ENCODE data around the gene AXL. TPM values are rescaled to one million over a fixed set of nuclear protein-coding genes. Genes with fewer than 3 reads are reported as not detected.
"Not testable (repeated sequence)": the region's sequence is repeated elsewhere in the genome, so short reads cannot be mapped to it uniquely, and the experiment has no call there.

Gene AXL
- total and polyA plus RNA-seq, 9 donors, result 18.1 to 67.7 (median 35.7) TPM

- peak in 3 of 5 donors; percentile 75 to 87 (median 82) for DNase-seq
- TF ChIP-seq EP300 (IDR thresholded peaks at IDR 0.05), result peak; percentile 21
- no peak for TF ChIP-seq CTCF (IDR thresholded peaks at IDR 0.05)
- TF ChIP-seq POLR2A (IDR thresholded peaks at IDR 0.05), result no peak
- no peaks in the 10 kb centered on the region for H3K27me3 ChIP-seq
- intact Hi-C loops (cut with DNase I), result no loop called here
- peak overlapping the region; percentile 65 to 84 for H3K27ac ChIP-seq
- no peaks in the 10 kb centered on the region for H3K36me3 ChIP-seq
- H3K4me1 ChIP-seq (ENCODE audit: insufficient read depth), result peaks cover 7% of the 10 kb centered on the region
- H3K9me3 ChIP-seq, result no peaks in the 10 kb centered on the region
- H3K4me3 ChIP-seq, result peak overlapping the region; percentile 42
- WGBS, 3 donors, result 46 to 47% (median 47%) methylated on average over 29 of the region's 29 CpGs
Observed at GRCh38 chr19:41225238-41226052, 6.4 kb downstream of the AXL start.

- H3K9me3 ChIP-seq, result no peaks in the 10 kb centered on the region
- H3K4me1 ChIP-seq (ENCODE audit: insufficient read depth), result peaks cover 6% of the 10 kb centered on the region
- H3K36me3 ChIP-seq, result no peaks in the 10 kb centered on the region
- WGBS, 3 donors, result 2% methylated on average over 66 to 67 of the region's 67 CpGs
- peak overlapping the region; percentile 65 to 84 for H3K27ac ChIP-seq
- peak in 1 of 3 donors; percentile 50 for TF ChIP-seq CTCF (IDR thresholded peaks at IDR 0.05)
- no peak for TF ChIP-seq POLR2A (IDR thresholded peaks at IDR 0.05)
- TF ChIP-seq EP300 (IDR thresholded peaks at IDR 0.05), result no peak
- intact Hi-C loops (cut with DNase I), result no loop called here
- H3K27me3 ChIP-seq, result no peaks in the 10 kb centered on the region
- peak overlapping the region; percentile 42 for H3K4me3 ChIP-seq
- peak; percentile 82 to 93 (median 85) for DNase-seq
Observed at GRCh38 chr19:41226053-41226873, 7.2 kb downstream of the AXL start.

GRCh38 chr19:41226874-41227390 lies 7.9 kb downstream of the AXL start:
- 49 to 56% (median 54%) methylated on average over 9 of the region's 9 CpGs for WGBS, 3 donors
- Histone ChIP-seq H3K4me3 (peak overlapping the region; percentile 42), H3K27me3 (no peaks in the 10 kb centered on the region), H3K9me3 (no peaks in the 10 kb centered on the region), H3K4me1 (ENCODE audit: insufficient read depth) (peaks cover 6% of the 10 kb centered on the region), H3K36me3 (no peaks in the 10 kb centered on the region), H3K27ac (peak overlapping the region; percentile 65 to 84)
- DNase-seq, result no peak
- intact Hi-C loops (cut with DNase I), result no loop called here
- TF ChIP-seq CTCF (IDR thresholded peaks at IDR 0.05), result no peak
- TF ChIP-seq EP300 (IDR thresholded peaks at IDR 0.05), result no peak
- TF ChIP-seq POLR2A (IDR thresholded peaks at IDR 0.05), result no peak

DNA sequence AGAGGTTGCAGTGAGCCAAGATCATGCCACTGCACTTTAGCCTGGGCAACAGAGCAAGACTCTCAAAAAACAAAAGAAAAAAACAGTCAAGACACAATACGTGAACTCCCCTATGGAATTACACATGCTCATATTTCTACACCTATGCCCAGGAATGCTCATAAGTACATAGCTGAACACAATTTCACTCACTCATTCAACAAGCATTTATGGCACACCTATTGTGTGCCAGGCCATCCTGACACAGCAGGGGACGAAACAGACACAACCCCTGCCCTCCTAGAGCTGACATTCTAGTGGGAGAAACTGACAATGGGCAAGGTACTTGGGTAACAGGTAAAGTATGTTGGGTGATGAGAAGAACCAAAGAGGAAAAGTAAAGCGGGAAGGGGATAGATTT lies 9.5 kb downstream of the AXL start:
- TF ChIP-seq POLR2A (IDR thresholded peaks at IDR 0.05) (no peak), CTCF (IDR thresholded peaks at IDR 0.05) (no peak), EP300 (IDR thresholded peaks at IDR 0.05) (no peak)
- no peak for DNase-seq
- H3K27ac ChIP-seq, result no peak overlapping the region
- H3K4me1 ChIP-seq (ENCODE audit: insufficient read depth), result peaks cover 6% of the 10 kb centered on the region
- H3K27me3 ChIP-seq, result no peaks in the 10 kb centered on the region
- intact Hi-C loops (cut with DNase I), result no loop called here
- H3K4me3 ChIP-seq, result no peak overlapping the region
- H3K9me3 ChIP-seq, result no peaks in the 10 kb centered on the region
- WGBS, 3 donors, result 67 to 79% (median 78%) methylated on average over 3 of the region's 3 CpGs
- H3K36me3 ChIP-seq, result no peaks in the 10 kb centered on the region

DNA sequence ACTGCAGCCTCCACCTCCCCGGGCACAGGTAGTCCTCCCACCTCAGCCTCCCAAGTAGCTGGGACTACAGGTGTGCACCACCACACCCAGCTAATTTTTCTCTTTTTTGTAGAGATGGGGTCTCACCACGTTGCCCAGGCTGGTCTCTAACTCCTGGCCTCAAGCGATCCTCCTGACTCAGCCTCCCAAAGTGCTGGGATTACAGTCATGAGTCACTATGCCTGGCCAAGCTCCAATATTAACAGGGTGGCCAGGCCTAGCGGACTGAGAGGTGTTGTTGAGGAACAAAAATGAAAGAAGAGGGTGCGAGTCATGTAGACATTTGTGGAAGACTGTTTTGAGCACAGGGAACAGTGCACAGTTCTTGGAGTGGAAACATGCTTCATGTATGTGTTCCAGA lies 10.3 kb downstream of the AXL start:
- H3K27me3 ChIP-seq; H3K27ac ChIP-seq; H3K4me3 ChIP-seq; intact Hi-C loops (cut with DNase I); DNase-seq; H3K36me3 ChIP-seq; H3K4me1 ChIP-seq (ENCODE audit: insufficient read depth); H3K9me3 ChIP-seq: not testable (repeated sequence)
- WGBS, 3 donors, result 85 to 88% (median 87%) methylated on average over 5 of the region's 5 CpGs
